Head of caudate nucleus (tissue), 42 donors: Measurements from ENCODE around the gene IER3IP1.
"Not testable (repeated sequence)": the region's sequence is repeated elsewhere in the genome, so short reads cannot be mapped to it uniquely, and the experiment has no call there.

Experiments
- DNase-seq, 42 donors: peaks; one replicate each; pipeline versions ENCODE4 v3.0.0 to v3.0.0-alpha.2; 2020 to 2021; ENCODE audit warnings: mixed read lengths in 7 of 42
- intact Hi-C: fragments of 100-400 bp; cut with DNase I; formaldehyde crosslinking; loops from one replicate; pipeline ENCODE4 v1.15.0; 2022

The IER3IP1 gene

GRCh38 chr18:47168509-47168908 is 7.7 kb downstream of the IER3IP1 start:
- no peak for DNase-seq
- intact Hi-C loops, result no loop called here

GRCh38 chr18:47166294-47166693 is 9.9 kb downstream of the IER3IP1 start:
- intact Hi-C loops, result no loop called here
- no peak for DNase-seq

- intact Hi-C loops, result no loop called here
- no peak for DNase-seq
Observed at GRCh38 chr18:47163241-47163640, 12.9 kb downstream of the IER3IP1 start.

GRCh38 chr18:47160256-47160655 is 15.9 kb downstream of the IER3IP1 start:
- intact Hi-C loops, result no loop called here
- DNase-seq, result no peak

- not testable (repeated sequence) for DNase-seq
Observed at GRCh38 chr18:47158404-47158803, 17.8 kb downstream of the IER3IP1 start.

GRCh38 chr18:47151439-47151838 is 24.7 kb downstream of the IER3IP1 start:
- intact Hi-C loops, result loop anchor here (2.0 kb wide), 1 partner anchor 25 kb away; the partner anchor contains the start of gene IER3IP1
- DNase-seq, result no peak

More at GRCh38 chr18:47158404-47158803, 17.8 kb downstream of the IER3IP1 start:
- intact Hi-C loops, result not testable (repeated sequence)

GRCh38 chr18:47150824-47151366 is 25.3 kb downstream of the IER3IP1 start:
- peak in 25 of 42 donors; percentile 2 to 51 (median 25) for DNase-seq
- intact Hi-C loops, result loop anchor here (2.0 kb wide), 1 partner anchor 26 kb away; the partner anchor contains the start of gene IER3IP1

- intact Hi-C loops, result loop anchor here (2.0 kb wide), 1 partner anchor 27 kb away; the partner anchor contains the start of gene IER3IP1
- peak; percentile 69 to 96 (median 90) for DNase-seq
Observed at GRCh38 chr18:47150029-47150823, 25.9 kb downstream of the IER3IP1 start, which contains the start of gene HDHD2. Gene HDHD2 (minus strand): TSS chr18:47150500. CDS start chr18:47136439, 14,061 bp downstream.

GRCh38 chr18:47149457-47150028 is 26.6 kb downstream of the IER3IP1 start:
- intact Hi-C loops, result loop anchor here (2.0 kb wide), 1 partner anchor 27 kb away; the partner anchor contains the start of gene IER3IP1
- DNase-seq, result peak in 13 of 42 donors; percentile 1 to 40 (median 10)

GRCh38 chr18:47146206-47146605 is 30.0 kb downstream of the IER3IP1 start:
- intact Hi-C loops, result no loop called here
- no peak for DNase-seq

- DNase-seq, result no peak
- intact Hi-C loops, result no loop called here
Observed at GRCh38 chr18:47143899-47144485, 32.2 kb downstream of the IER3IP1 start.

GRCh38 chr18:47143153-47143552 is 33.0 kb downstream of the IER3IP1 start:
- no peak for DNase-seq
- intact Hi-C loops, result no loop called here

- DNase-seq, result no peak
- intact Hi-C loops, result no loop called here
Observed at GRCh38 chr18:47141289-47141688, 34.9 kb downstream of the IER3IP1 start.

GRCh38 chr18:47121146-47121545 is 55.0 kb downstream of the IER3IP1 start:
- DNase-seq, result no peak
- intact Hi-C loops, result no loop called here

- DNase-seq, result no peak
- intact Hi-C loops, result no loop called here
Observed at GRCh38 chr18:47120428-47120827, 55.7 kb downstream of the IER3IP1 start.

GRCh38 chr18:47118981-47119380 is 57.2 kb downstream of the IER3IP1 start:
- no peak for DNase-seq
- intact Hi-C loops, result no loop called here

- intact Hi-C loops, result no loop called here
- DNase-seq, result no peak
Observed at GRCh38 chr18:47115205-47115604, 61.0 kb downstream of the IER3IP1 start.

- intact Hi-C loops, result no loop called here
- no peak for DNase-seq
Observed at GRCh38 chr18:47113796-47114540, 62.2 kb downstream of the IER3IP1 start.
